Upper lobe of left lung (tissue), 6 donors: ENCODE results near the gene SMOC2. TPM values are rescaled to one million over a fixed set of nuclear protein-coding genes. Genes with fewer than 3 reads are reported as not detected.
"Not testable (repeated sequence)": the region's sequence is repeated elsewhere in the genome, so short reads cannot be mapped to it uniquely, and the experiment has no call there.

Experiments used
- ATAC-seq, 2 donors: fragments of 200-7000 bp; cut with Tn5 transposase; one replicate each; pipeline ENCODE4 v1.9.1; 2022; ENCODE audit warnings: mild to moderate bottlenecking in 2 of 2, moderate library complexity in 2 of 2; ENCODE audit not compliant: low FRiP score in 2 of 2
- DNase-seq, 2 donors: peaks; one replicate each; pipeline ENCODE4 v3.0.0-alpha.2; 2019 to 2020
- H3K27ac ChIP-seq, 4 donors: fragments of 200-600 bp; sonication (generic); one replicate each; pipeline ENCODE4 v1.5.1; 2016 to 2019
- H3K27me3 ChIP-seq, 4 donors: fragments of 200-600 bp; sonication (generic); one replicate each; pipeline ENCODE4 v1.5.1; 2017 to 2019
- H3K36me3 ChIP-seq, 4 donors: fragments of 200-600 bp; sonication (generic); one replicate each; pipeline ENCODE4 v1.5.1; 2016 to 2019
- H3K4me1 ChIP-seq, 4 donors: fragments of 200-600 bp; sonication (generic); one replicate each; pipeline ENCODE4 v1.5.1; 2018 to 2019
- H3K4me3 ChIP-seq, 4 donors: fragments of 200-600 bp; sonication (generic); one replicate each; pipeline ENCODE4 v1.5.1; 2017 to 2019; ENCODE audit warnings: mild to moderate bottlenecking in 2 of 4, moderate library complexity in 1 of 4
- H3K9me3 ChIP-seq, 4 donors: fragments of 200-600 bp; sonication (generic); one replicate each; pipeline ENCODE4 v1.5.1; 2018 to 2019
- EP300 ChIP-seq, 4 donors: sonication (generic); formaldehyde crosslinking; IDR thresholded peaks; one replicate each; pipeline ENCODE4 v1.5.1; 2017; ENCODE audit warnings: antibody characterized with exemption in 4 of 4, control low read depth in 2 of 4
- POLR2A ChIP-seq, 4 donors: fragments of 450-650 bp; IDR thresholded peaks; one replicate each; pipeline ENCODE4 v1.5.1; 2016 to 2017; ENCODE audit warnings: antibody characterized with exemption in 4 of 4, mild to moderate bottlenecking in 2 of 4
- POLR2AphosphoS5 ChIP-seq, 2 donors: sonication (generic); formaldehyde crosslinking; IDR thresholded peaks; one replicate each; pipeline ENCODE4 v1.5.1; 2017; ENCODE audit warnings: antibody characterized with exemption in 2 of 2
- WGBS, 2 donors: methylation state at CpG; one replicate each; pipeline ENCODE4 v1.1.5; 2017 to 2018; 5-methylcytosine and 5-hydroxymethylcytosine counted together
- total RNA-seq, 6 donors: library from RNA; depleted of rRNA in 4 of 6; stranded (reverse); fragments of >200 nt in 4 of 6; gene quantifications; one replicate each; pipeline versions ENCODE4 v1.1.0 to v1.2.1, GENCODE V29; 2016 to 2021
- TF ChIP-seq, protein P1 (sequence below), 6 experiments: fragments of 450-650 bp in 4 of 6; fragments of 200-600 bp in 2 of 6; sonication (generic) in 2 of 6; IDR thresholded peaks; one replicate each; pipeline ENCODE4 v1.5.1; 2016 to 2019; ENCODE audit warnings: antibody characterized with exemption in 6 of 6
- donor health status: DM: no; HTN: no; CAD: no; lungs with moderate emphysema.
- donor health status: DM: no; HTN: yes; CAD: no; lungs with severe emphysema.

The SMOC2 gene
- total RNA-seq, 6 donors from 2014 or later, result 1.0 to 18.9 (median 5.0) TPM

DNA sequence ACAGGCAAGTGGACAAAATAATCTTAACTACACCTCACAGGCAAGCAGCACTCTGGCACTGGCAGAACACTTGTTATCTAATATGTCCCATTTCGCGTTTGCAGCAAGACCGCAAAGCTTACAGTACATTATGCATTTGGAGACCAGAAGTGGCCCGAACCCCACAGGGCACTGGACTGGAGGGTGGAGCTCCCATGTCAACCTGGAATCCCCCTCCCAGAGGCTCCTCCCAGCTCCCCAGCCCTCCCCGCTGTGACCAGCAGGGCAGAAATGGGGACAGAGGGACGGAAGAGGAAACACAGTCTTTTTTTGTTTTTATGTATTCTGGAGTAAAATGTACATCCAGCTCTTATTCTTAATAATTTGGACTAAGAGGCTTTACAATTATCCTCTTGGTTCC, 263.7 kb downstream of the SMOC2 start:
- H3K4me3 ChIP-seq, result no peak overlapping the region
- no peak overlapping the region for H3K27ac ChIP-seq
- WGBS, 2 donors, result 71 to 92% methylated on average over 6 of the region's 6 CpGs
- no peaks in the 10 kb centered on the region for H3K27me3 ChIP-seq
- H3K36me3 ChIP-seq, result no peaks in the 10 kb centered on the region
- TF ChIP-seq POLR2AphosphoS5 (IDR thresholded peaks at IDR 0.05), result no peak
- no peak for TF ChIP-seq POLR2A (IDR thresholded peaks at IDR 0.05)
- H3K4me1 ChIP-seq, result no peaks in the 10 kb centered on the region
- H3K9me3 ChIP-seq, result no peaks in the 10 kb centered on the region
- DNase-seq (no peak), ATAC-seq (no peak)

DNA sequence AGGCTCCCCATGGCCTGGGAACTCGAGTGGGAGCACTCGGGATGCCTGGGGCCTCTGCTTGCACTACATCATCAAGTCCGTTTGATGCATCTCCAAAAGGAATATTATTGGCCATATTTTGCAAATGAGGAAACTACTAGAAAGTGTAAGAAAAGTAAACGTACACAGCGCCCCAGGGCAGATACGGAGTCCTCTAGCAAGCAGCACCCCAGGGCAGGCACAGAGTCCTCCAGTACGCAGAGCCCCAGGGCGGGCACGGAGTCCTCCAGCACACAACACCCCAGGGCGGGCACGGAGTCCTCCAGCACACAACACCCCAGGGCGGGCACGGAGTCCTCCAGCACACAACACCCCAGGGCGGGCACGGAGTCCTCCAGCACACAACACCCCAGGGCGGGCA, 264.3 kb downstream of the SMOC2 start:
- H3K9me3 ChIP-seq, H3K27ac ChIP-seq, H3K36me3 ChIP-seq, H3K4me3 ChIP-seq, DNase-seq, H3K27me3 ChIP-seq, H3K4me1 ChIP-seq, ATAC-seq: not testable (repeated sequence)
- 84 to 92% methylated on average over 9 of the region's 16 CpGs for WGBS, 2 donors

DNA sequence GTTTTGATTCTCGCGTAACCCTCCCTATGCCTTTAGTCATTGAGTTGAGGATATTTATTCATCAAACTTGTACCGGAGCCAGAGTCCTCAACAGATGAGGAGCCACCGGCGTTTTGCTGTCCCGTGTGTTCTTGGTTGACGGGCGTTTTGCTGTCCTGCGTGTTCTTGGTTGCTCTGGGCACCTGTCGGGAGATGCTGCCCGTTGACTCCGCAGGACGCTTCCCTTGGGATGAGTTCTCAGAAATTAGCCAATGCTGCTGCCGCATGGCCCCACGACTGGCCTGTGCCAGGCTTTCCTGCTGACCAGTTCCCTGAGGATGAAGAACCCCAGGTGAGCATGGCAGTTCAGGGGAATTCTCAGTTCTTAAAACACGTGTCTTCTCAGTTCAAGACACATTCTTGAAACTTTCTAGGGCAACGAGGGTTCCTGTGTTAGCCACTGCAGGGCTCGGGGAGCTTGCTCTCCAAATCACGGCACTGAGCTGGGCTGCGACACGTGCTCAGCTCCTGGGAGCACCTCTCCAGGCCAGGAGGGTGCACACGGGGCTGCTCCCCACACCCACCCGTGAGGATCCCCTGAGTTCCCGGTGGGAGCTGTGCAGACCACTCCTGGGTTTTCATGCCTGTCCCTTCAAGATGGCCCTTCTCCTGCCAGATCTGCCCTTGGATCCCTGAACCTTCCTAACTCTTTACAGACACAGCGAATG, 265.6 kb downstream of the SMOC2 start:
- H3K36me3 ChIP-seq, result no peaks in the 10 kb centered on the region
- ATAC-seq (no peak), DNase-seq (no peak)
- no peaks in the 10 kb centered on the region for H3K9me3 ChIP-seq
- H3K27me3 ChIP-seq, result no peaks in the 10 kb centered on the region
- H3K4me3 ChIP-seq, result no peak overlapping the region
- H3K4me1 ChIP-seq, result no peaks in the 10 kb centered on the region
- TF ChIP-seq, protein P1, sequence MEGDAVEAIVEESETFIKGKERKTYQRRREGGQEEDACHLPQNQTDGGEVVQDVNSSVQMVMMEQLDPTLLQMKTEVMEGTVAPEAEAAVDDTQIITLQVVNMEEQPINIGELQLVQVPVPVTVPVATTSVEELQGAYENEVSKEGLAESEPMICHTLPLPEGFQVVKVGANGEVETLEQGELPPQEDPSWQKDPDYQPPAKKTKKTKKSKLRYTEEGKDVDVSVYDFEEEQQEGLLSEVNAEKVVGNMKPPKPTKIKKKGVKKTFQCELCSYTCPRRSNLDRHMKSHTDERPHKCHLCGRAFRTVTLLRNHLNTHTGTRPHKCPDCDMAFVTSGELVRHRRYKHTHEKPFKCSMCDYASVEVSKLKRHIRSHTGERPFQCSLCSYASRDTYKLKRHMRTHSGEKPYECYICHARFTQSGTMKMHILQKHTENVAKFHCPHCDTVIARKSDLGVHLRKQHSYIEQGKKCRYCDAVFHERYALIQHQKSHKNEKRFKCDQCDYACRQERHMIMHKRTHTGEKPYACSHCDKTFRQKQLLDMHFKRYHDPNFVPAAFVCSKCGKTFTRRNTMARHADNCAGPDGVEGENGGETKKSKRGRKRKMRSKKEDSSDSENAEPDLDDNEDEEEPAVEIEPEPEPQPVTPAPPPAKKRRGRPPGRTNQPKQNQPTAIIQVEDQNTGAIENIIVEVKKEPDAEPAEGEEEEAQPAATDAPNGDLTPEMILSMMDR (IDR thresholded peaks at IDR 0.05), result no peak
- no peak for TF ChIP-seq POLR2A (IDR thresholded peaks at IDR 0.05)
- TF ChIP-seq POLR2AphosphoS5 (IDR thresholded peaks at IDR 0.05), result no peak
- TF ChIP-seq EP300 (IDR thresholded peaks at IDR 0.05), result no peak
- no peak overlapping the region for H3K27ac ChIP-seq
- 89 to 90% methylated on average over 19 to 22 of the region's 25 CpGs for WGBS, 2 donors

DNA sequence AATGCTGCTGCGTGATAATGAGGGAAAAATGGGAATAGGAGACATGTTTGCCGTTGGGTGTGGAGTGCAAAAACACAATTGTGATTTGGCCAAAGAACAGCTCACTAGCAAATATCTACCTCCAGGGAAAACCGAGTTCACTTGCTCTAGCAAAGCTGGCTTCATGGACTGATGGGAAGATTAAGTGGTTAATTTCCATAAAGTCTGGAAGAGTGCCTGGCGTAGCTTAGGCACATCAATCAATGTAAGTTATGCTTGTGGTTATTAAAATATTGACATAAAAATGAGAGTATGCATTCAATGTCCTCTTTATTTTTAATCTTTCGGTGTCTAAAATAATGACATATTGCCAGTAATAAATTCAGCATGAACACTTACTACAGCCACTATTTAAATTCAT, 267.5 kb downstream of the SMOC2 start:
- no peaks in the 10 kb centered on the region for H3K9me3 ChIP-seq
- no peak for ATAC-seq

DNA sequence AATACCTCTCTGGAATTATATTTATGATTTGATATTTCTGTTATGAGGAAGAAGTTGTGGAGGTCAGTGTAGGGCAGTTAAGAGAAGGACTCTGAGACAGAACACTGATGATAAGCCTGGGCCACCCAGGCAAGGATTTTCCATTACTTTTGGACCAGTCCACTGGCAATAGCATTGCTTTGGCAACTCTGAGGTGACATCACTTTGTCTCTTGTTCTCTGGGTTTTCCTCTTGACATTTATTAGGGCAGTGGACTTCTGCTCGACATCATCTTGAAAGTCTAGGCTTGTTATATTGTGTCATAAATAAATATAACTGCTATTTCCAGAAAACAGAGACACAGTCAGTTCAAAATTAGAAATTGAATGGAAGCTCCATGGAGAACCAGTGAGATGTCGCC, 268.0 kb downstream of the SMOC2 start:
- no peak for DNase-seq
- H3K4me3 ChIP-seq, result no peak overlapping the region
- H3K9me3 ChIP-seq, result no peaks in the 10 kb centered on the region
- WGBS, 2 donors, result 39 to 44% methylated on average over 2 of the region's 2 CpGs
- H3K27me3 ChIP-seq, result no peaks in the 10 kb centered on the region
- no peaks in the 10 kb centered on the region for H3K36me3 ChIP-seq
- TF ChIP-seq POLR2A (IDR thresholded peaks at IDR 0.05), result no peak
- no peak for TF ChIP-seq POLR2AphosphoS5 (IDR thresholded peaks at IDR 0.05)
- no peaks in the 10 kb centered on the region for H3K4me1 ChIP-seq
- no peak for ATAC-seq
- H3K27ac ChIP-seq, result no peak overlapping the region

More for the DNA sequence above, 267.5 kb downstream of the SMOC2 start:
- H3K27ac ChIP-seq, result no peak overlapping the region
- WGBS, 2 donors, result 53 to 65% methylated on average over 5 of the region's 5 CpGs
- H3K27me3 ChIP-seq, result no peaks in the 10 kb centered on the region
- DNase-seq, result no peak
- H3K4me3 ChIP-seq, result no peak overlapping the region
- TF ChIP-seq EP300 (IDR thresholded peaks at IDR 0.05) (no peak), POLR2A (IDR thresholded peaks at IDR 0.05) (no peak), POLR2AphosphoS5 (IDR thresholded peaks at IDR 0.05) (no peak)
- TF ChIP-seq, protein P1 (IDR thresholded peaks at IDR 0.05), result no peak
- H3K4me1 ChIP-seq, result no peaks in the 10 kb centered on the region
- H3K36me3 ChIP-seq, result no peaks in the 10 kb centered on the region

DNA sequence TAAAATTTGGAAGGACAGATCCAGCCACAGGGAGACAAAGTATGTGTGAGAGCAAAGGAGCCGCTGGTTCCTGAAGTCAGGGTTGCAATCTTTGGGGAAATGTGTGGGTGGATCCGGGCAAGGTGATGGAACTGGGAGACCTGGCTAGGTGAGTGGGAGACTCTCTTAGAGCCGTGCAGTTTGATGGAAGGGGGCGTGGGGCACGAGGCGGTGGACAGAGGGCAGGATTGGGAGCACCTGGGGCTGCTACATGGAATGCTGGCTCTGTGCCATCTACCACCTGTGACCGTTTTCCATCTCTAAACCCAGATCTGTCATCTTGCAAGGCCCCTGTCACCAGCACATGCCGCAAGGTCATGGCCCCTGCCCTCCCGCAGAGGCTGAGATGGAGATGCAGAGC, 268.4 kb downstream of the SMOC2 start:
- Histone ChIP-seq H3K27ac (no peak overlapping the region), H3K36me3 (no peaks in the 10 kb centered on the region), H3K4me3 (no peak overlapping the region), H3K27me3 (no peaks in the 10 kb centered on the region), H3K9me3 (no peaks in the 10 kb centered on the region), H3K4me1 (no peaks in the 10 kb centered on the region)
- no peak for ATAC-seq
- no peak for DNase-seq
- WGBS, 2 donors, result 81 to 86% methylated on average over 8 of the region's 9 CpGs
- no peak for TF ChIP-seq POLR2AphosphoS5 (IDR thresholded peaks at IDR 0.05)
- TF ChIP-seq EP300 (IDR thresholded peaks at IDR 0.05), result no peak
- TF ChIP-seq POLR2A (IDR thresholded peaks at IDR 0.05), result no peak
- TF ChIP-seq, protein P1 (IDR thresholded peaks at IDR 0.05), result no peak
